Measurements from ENCODE around the gene CD80. TPM values are rescaled to one million over a fixed set of nuclear protein-coding genes. Genes with fewer than 3 reads are reported as not detected.

CD80 gene
- total and polyA plus RNA-seq, 2 of the 8 experiments (the other 6 are each of a cell fraction or from before 2014, with no cell fraction given), result 0.11 TPM; not detected in 1

GRCh38 chr3:119586733-119587172 is 27.3 kb upstream of the CD80 start:
- H3K4me2 ChIP-seq (ENCODE audit: insufficient read depth in 1 of 2, low read depth in 2 of 2, low read length in 2 of 2), result no peak overlapping the region
- no peak overlapping the region for H2BK20ac ChIP-seq (ENCODE audit: low read length)
- H3K79me1 ChIP-seq (ENCODE audit: low read depth, low read length), result no peaks in the 10 kb centered on the region
- DNase-seq (ENCODE audit: low read depth in 1 of 2, low spot score in 2 of 2), result no peak
- WGBS, 2 experiments (ENCODE audit: extremely low coverage in 1 of 2, insufficient coverage in 1 of 2, insufficient read length in 1 of 2, insufficient replicate concordance in 2 of 2, low coverage in 1 of 2, low lambda C conversion rate in 2 of 2, missing lambda C conversion rate in 1 of 2), result 83% methylated on average over 3 of the region's 3 CpGs; no CpG with 5 or more reads in 1 of the 2 experiments
- no peak overlapping the region for H2BK5ac ChIP-seq (ENCODE audit: low read depth, low read length)
- no peak overlapping the region for H3K9ac ChIP-seq (replicated peaks in 1 of 4; ENCODE audit: extremely low read depth in 1 of 4, low read depth in 3 of 4, low read length in 3 of 4)
- no peak overlapping the region for H2BK12ac ChIP-seq (ENCODE audit: low read depth, low read length)
- H3K23me2 ChIP-seq (ENCODE audit: low read depth, low read length), result no peaks in the 10 kb centered on the region
- no peak overlapping the region for H3K4ac ChIP-seq (replicated peaks; ENCODE audit: insufficient read length, low read depth, low read length)
- H3K27me3 ChIP-seq (replicated peaks in 1 of 4; ENCODE audit: control insufficient read depth in 3 of 4, extremely low read depth in 1 of 4, insufficient read depth in 3 of 4, low read length in 3 of 4), result no peaks in the 10 kb centered on the region
- no peak overlapping the region for H3K14ac ChIP-seq (ENCODE audit: insufficient read length)
- ChIA-PET CTCF (ENCODE audit: partially characterized antibody) (interaction anchor here (1.4 to 2.9 kb wide), 3 partner anchors 9 to 57 kb away, joined by 3 to 17 read pairs (median 4); no protein-coding TSS in a partner anchor), POLR2A (ENCODE audit: partially characterized antibody) (no interaction called here)
- no peaks in the 10 kb centered on the region for H4K20me1 ChIP-seq (replicated peaks in 1 of 2; ENCODE audit: control insufficient read depth in 1 of 2, insufficient read depth in 2 of 2, low read length in 2 of 2)
- no peak overlapping the region for H3K56ac ChIP-seq (replicated peaks; ENCODE audit: insufficient read length, low read depth, low read length)
- no peak overlapping the region for H4K8ac ChIP-seq (ENCODE audit: extremely low read depth, insufficient read depth, low read length)
- H3K36me3 ChIP-seq (ENCODE audit: control insufficient read depth in 2 of 4, insufficient read depth in 4 of 4, low read length in 3 of 4), result no peaks in the 10 kb centered on the region
- H2BK120ac ChIP-seq (replicated peaks; ENCODE audit: low read depth, low read length), result no peak overlapping the region
- no peak overlapping the region for H2AFZ ChIP-seq (ENCODE audit: low read length)
- no peak overlapping the region for H2BK15ac ChIP-seq (ENCODE audit: low read length)
- H2AK5ac ChIP-seq (ENCODE audit: low read depth, low read length), result no peak overlapping the region
- no peak overlapping the region for H3K18ac ChIP-seq (ENCODE audit: extremely low read depth, low read length)
- H3K9me3 ChIP-seq (ENCODE audit: insufficient read depth in 2 of 2, low read depth in 1 of 2, low read length in 1 of 2), result no peaks in the 10 kb centered on the region
- no peak overlapping the region for H3K4me3 ChIP-seq (ENCODE audit: extremely low read depth in 1 of 4, insufficient read depth in 2 of 4, low read depth in 3 of 4, low read length in 4 of 4)
- no peak overlapping the region for H3K27ac ChIP-seq (ENCODE audit: low read depth, low read length)
- no peak overlapping the region for H4K91ac ChIP-seq (replicated peaks; ENCODE audit: insufficient read length, low read length)
- H3K4me1 ChIP-seq (replicated peaks in 1 of 4; ENCODE audit: control insufficient read depth in 3 of 4, insufficient read depth in 4 of 4, low read length in 3 of 4), result peaks cover 1 to 9% (median 5%) of the 10 kb centered on the region in 4 experiments; a peak in 4 of 7 replicates
- H3K79me2 ChIP-seq (ENCODE audit: control insufficient read depth in 1 of 2, insufficient read depth in 2 of 2, low read length in 2 of 2), result no peaks in the 10 kb centered on the region
- H4K5ac ChIP-seq (ENCODE audit: insufficient read length, low read depth, low read length), result no peak overlapping the region
- FAIRE-seq, result no peak
- H3K23ac ChIP-seq (ENCODE audit: insufficient read length), result no peak overlapping the region
- TF ChIP-seq SIN3A (conservative IDR thresholded peaks at IDR 0.05 in 1 of 2, IDR thresholded peaks at IDR 0.05 in 1 of 2; ENCODE audit: low read depth in 1 of 2, low read length in 2 of 2) (no peak), RNF2 (IDR thresholded peaks at IDR 0.05; ENCODE audit: borderline replicate concordance, low read depth, low read length, missing control alignments, poor library complexity, severe bottlenecking) (no peak), RBBP5 (IDR thresholded peaks at IDR 0.05; ENCODE audit: borderline replicate concordance, low read depth, low read length) (no peak), NANOG (IDR thresholded peaks at IDR 0.05; ENCODE audit: insufficient read depth, low read depth, low read length, poor library complexity, severe bottlenecking) (no peak), YY1 (IDR thresholded peaks at IDR 0.05; ENCODE audit: low read depth, low read length) (no peak), E2F6 (IDR thresholded peaks at IDR 0.05) (no peak), CEBPB (IDR thresholded peaks at IDR 0.05; ENCODE audit: low read depth, low read length) (no peak), ASH2L (IDR thresholded peaks at IDR 0.05; ENCODE audit: low read length) (no peak), CTCF (IDR thresholded peaks at IDR 0.05; ENCODE audit: control extremely low read depth in 1 of 3, insufficient read depth in 1 of 3, low read depth in 1 of 3, low read length in 3 of 3) (no peak), RFX5 (IDR thresholded peaks at IDR 0.05; ENCODE audit: borderline replicate concordance, low read depth, low read length) (no peak)
